Mucosa of descending colon (tissue), 3 donors: ENCODE results near the gene PIGX. TPM values are rescaled to one million over a fixed set of nuclear protein-coding genes. Genes with fewer than 3 reads are reported as not detected.

Experiments
- ATAC-seq: fragments of 200-7000 bp; cut with Tn5 transposase; one replicate; pipeline ENCODE4 v1.9.1; 2020; ENCODE audit warnings: mild to moderate bottlenecking, moderate library complexity
- DNase-seq, 3 donors: peaks; one replicate each; pipeline ENCODE4 v3.0.0-alpha.2; 2020
- H3K36me3 ChIP-seq: fragments of 200-600 bp; one replicate; pipeline ENCODE4 v1.8.0; 2021; ENCODE audit warnings: low read depth, mild to moderate bottlenecking
- H3K4me1 ChIP-seq: fragments of 200-600 bp; one replicate; pipeline ENCODE4 v1.8.0; 2021; ENCODE audit warnings: low read depth, mild to moderate bottlenecking
- H3K4me3 ChIP-seq: fragments of 200-600 bp; one replicate; pipeline ENCODE4 v1.8.0; 2021; ENCODE audit warnings: mild to moderate bottlenecking
- H3K9me3 ChIP-seq: fragments of 200-600 bp; one replicate; pipeline ENCODE4 v1.8.0; 2021; ENCODE audit warnings: mild to moderate bottlenecking
- intact Hi-C, 2 donors: fragments of 100-400 bp; cut with DNase I in 1 of 2; cut with micrococcal nuclease in 1 of 2; formaldehyde crosslinking; loops; one replicate each; pipeline versions ENCODE4 v1.11.0 to v1.11.1; 2022; cut with DNase I, micrococcal nuclease
- total RNA-seq, 3 donors: library from RNA; stranded (reverse); fragmentation: NEBNext Ultra II Directional in 2 of 3; extraction: Animal tissue kit (Norgen Biotek cat#: 25700) in 2 of 3; gene quantifications; one replicate each; pipeline versions ENCODE4 v1.2.1 to v1.2.4, GENCODE V29; 2021 to 2023
- TF ChIP-seq, protein P1 (sequence below): fragments of 200-600 bp; IDR thresholded peaks from one replicate; pipeline ENCODE4 v1.8.0; 2022; ENCODE audit warnings: antibody characterized with exemption, mild to moderate bottlenecking
- donor health status: DM: no; HTN: no; CAD: no; lungs with moderate emphysema.
- donor health status: DM: no; HTN: no; CAD: no.
- donor health status: DM: no; HTN: yes; CAD: no.

Gene PIGX
- total RNA-seq, 3 donors from 2014 or later: 22.5 to 30.5 (median 29.0) TPM

DNA sequence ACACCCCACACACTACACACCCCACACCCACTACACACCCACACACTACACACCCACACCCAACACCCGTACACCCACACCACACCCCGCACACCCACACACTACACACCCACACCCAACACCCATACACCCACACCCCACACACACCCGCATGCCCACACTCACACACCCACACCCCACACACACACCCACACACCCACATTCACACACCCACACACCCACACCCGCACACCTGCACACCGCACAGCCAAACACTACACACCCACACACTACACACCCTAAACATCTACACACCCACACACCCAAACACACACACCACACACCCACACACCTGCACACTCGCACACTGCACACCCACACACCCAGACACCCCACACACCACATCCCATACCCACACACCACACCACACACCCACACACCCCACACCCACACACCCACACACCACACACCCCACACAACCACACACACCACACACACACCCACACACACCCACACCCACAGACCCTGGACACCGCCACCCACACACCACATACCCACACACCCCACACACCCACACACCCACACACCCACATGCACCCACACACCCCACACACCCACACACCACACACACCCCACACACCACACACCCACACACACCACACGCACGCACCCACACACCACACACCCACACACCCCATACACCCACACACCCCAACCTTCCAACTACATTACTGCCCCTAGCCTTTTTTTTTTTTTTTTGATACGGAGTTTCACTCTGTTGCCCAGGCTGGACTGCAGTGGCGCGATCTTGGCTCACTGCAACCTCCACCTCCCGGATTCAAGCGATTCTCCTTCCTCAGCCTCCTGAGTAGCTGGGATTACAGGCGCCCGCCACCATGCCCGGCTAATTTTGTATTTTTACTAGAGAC lies 17.0 kb upstream of the PIGX start:
- TF ChIP-seq, protein P1, sequence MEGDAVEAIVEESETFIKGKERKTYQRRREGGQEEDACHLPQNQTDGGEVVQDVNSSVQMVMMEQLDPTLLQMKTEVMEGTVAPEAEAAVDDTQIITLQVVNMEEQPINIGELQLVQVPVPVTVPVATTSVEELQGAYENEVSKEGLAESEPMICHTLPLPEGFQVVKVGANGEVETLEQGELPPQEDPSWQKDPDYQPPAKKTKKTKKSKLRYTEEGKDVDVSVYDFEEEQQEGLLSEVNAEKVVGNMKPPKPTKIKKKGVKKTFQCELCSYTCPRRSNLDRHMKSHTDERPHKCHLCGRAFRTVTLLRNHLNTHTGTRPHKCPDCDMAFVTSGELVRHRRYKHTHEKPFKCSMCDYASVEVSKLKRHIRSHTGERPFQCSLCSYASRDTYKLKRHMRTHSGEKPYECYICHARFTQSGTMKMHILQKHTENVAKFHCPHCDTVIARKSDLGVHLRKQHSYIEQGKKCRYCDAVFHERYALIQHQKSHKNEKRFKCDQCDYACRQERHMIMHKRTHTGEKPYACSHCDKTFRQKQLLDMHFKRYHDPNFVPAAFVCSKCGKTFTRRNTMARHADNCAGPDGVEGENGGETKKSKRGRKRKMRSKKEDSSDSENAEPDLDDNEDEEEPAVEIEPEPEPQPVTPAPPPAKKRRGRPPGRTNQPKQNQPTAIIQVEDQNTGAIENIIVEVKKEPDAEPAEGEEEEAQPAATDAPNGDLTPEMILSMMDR: no peak
- intact Hi-C loops: no loop called here
- Histone ChIP-seq H3K4me3 (no peak overlapping the region), H3K36me3 (no peaks in the 10 kb centered on the region), H3K4me1 (no peaks in the 10 kb centered on the region), H3K9me3 (no peaks in the 10 kb centered on the region)
- ATAC-seq (no peak), DNase-seq (no peak)

GRCh38 chr3:196695849-196696226 lies 16.3 kb upstream of the PIGX start:
- no peak for DNase-seq
- no peaks in the 10 kb centered on the region for H3K36me3 ChIP-seq
- TF ChIP-seq, protein P1: no peak
- no peaks in the 10 kb centered on the region for H3K4me1 ChIP-seq
- H3K4me3 ChIP-seq: no peak overlapping the region
- no peak for ATAC-seq
- intact Hi-C loops: no loop called here
- H3K9me3 ChIP-seq: no peaks in the 10 kb centered on the region

DNA sequence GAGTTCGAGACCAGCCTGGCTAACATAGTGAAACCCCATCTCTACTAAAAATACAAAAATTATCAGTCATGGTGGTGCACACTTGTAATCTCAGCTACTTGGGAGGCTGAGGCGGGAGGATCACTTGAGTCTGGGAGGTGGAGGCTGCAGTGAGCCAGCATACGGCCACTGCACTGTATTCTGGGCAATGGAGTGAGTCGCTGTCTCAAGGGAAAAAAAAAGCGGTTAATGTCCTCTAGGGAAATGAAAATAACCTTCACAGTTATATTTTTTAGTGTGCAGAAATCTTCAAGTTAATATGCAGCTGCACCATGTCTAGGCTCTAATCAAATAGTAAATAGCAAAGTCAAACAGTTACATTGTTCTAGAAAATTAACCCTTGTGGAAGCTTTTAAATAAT lies 14.9 kb upstream of the PIGX start:
- Histone ChIP-seq H3K36me3 (no peaks in the 10 kb centered on the region), H3K4me3 (no peak overlapping the region), H3K4me1 (no peaks in the 10 kb centered on the region), H3K9me3 (no peaks in the 10 kb centered on the region)
- DNase-seq: no peak
- TF ChIP-seq, protein P1: no peak
- ATAC-seq: no peak
- intact Hi-C loops: no loop called here

- H3K9me3 ChIP-seq: no peaks in the 10 kb centered on the region
- ATAC-seq: no peak
- TF ChIP-seq, protein P1: no peak
- DNase-seq: no peak
- no peak overlapping the region for H3K4me3 ChIP-seq
- H3K4me1 ChIP-seq: no peaks in the 10 kb centered on the region
- H3K36me3 ChIP-seq: no peaks in the 10 kb centered on the region
- intact Hi-C loops: no loop called here
Observed at GRCh38 chr3:196699749-196700148, 12.4 kb upstream of the PIGX start.

GRCh38 chr3:196700801-196701200 lies 11.4 kb upstream of the PIGX start:
- no peak for DNase-seq
- Histone ChIP-seq H3K4me3 (no peak overlapping the region), H3K9me3 (no peaks in the 10 kb centered on the region), H3K36me3 (no peaks in the 10 kb centered on the region), H3K4me1 (no peaks in the 10 kb centered on the region)
- no peak for ATAC-seq
- intact Hi-C loops: no loop called here
- TF ChIP-seq, protein P1: no peak
